Measurements from ENCODE around the gene VPS54. TPM values are rescaled to one million over a fixed set of nuclear protein-coding genes. Genes with fewer than 3 reads are reported as not detected.

VPS54 gene
- total RNA-seq, 1 experiment from 2014 or later, result 14.6 TPM

DNA sequence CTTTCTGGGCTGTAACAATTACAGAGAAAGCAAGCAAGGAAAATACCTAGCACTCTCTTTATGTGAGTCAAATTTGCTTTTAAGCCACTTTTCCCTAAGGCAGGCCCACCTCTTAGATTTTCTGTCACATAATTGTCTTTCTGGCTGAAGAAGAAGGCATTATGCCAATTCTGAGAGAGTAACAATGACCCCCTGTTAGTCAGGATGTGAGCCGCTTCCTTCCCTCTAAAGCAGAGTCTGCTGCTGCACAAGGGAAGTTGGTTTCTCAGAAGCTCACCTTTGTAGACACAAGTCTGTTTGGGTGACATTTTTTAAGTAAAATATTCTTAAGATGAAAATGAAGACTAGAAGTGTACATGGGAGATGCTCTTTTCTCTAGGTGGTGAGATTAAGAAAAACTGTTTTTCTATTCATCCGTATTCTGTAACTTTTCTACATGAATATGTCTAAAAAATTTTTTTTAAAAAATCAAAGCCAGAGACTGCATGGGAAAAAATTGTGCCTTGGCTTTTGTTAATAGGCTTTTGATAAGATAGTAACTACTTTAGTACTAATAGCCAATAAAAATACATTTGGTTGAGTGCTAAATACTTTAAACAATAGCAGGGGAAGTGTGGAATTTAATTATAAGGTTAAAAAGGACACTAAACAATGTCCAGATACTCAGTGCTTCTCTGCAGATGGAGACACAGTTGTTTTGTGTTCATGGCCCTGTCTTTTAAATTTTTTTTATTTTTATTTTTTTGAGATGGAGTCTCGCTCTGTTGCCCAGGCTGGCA lies 33.4 kb upstream of the VPS54 start:
- ChIA-PET CTCF (interaction anchor here (0.9 to 6.4 kb wide), 3 partner anchors 260 to 435 kb away, joined by 3 to 101 read pairs (median 3); no protein-coding TSS in a partner anchor), POLR2A (interaction anchor here (0.5 to 0.7 kb wide), 2 partner anchors 118 to 565 kb away, joined by 3 read pairs; no protein-coding TSS in a partner anchor)
- Mint-ChIP-seq H3K4me1 (peaks cover 40% of the 10 kb centered on the region), H3K27ac (no peak overlapping the region), H3K36me3 (no peaks in the 10 kb centered on the region), H3K9me3 (no peaks in the 10 kb centered on the region), H3K27me3 (ENCODE audit: low read depth) (no peaks in the 10 kb centered on the region), H3K4me3 (no peak overlapping the region)
- DNase-seq (ENCODE audit: low spot score), result no peak
- TF ChIP-seq GABPB1 (CRISPR knock-in tag; IDR thresholded peaks at IDR 0.05) (no peak), JAZF1 (CRISPR knock-in tag; IDR thresholded peaks at IDR 0.05) (no peak), GTF2I (CRISPR knock-in tag; conservative IDR thresholded peaks at IDR 0.05) (no peak), TCF7 (CRISPR knock-in tag; IDR thresholded peaks at IDR 0.05; ENCODE audit: low read depth) (no peak), OVOL2 (CRISPR knock-in tag; IDR thresholded peaks at IDR 0.05; ENCODE audit: borderline replicate concordance) (no peak), GRHL2 (CRISPR knock-in tag; IDR thresholded peaks at IDR 0.05; ENCODE audit: insufficient replicate concordance, severe bottlenecking) (no peak)
- TF ChIP-seq, protein P1, sequence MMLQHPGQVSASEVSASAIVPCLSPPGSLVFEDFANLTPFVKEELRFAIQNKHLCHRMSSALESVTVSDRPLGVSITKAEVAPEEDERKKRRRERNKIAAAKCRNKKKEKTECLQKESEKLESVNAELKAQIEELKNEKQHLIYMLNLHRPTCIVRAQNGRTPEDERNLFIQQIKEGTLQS (CRISPR knock-in tag; conservative IDR thresholded peaks at IDR 0.05), result no peak
- TF ChIP-seq, protein P2, sequence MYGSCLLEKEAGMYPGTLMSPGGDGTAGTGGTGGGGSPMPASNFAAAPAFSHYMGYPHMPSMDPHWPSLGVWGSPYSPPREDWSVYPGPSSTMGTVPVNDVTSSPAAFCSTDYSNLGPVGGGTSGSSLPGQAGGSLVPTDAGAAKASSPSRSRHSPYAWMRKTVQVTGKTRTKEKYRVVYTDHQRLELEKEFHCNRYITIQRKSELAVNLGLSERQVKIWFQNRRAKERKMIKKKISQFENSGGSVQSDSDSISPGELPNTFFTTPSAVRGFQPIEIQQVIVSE (CRISPR knock-in tag; IDR thresholded peaks at IDR 0.05; ENCODE audit: borderline replicate concordance), result no peak
- TF ChIP-seq, protein P3, sequence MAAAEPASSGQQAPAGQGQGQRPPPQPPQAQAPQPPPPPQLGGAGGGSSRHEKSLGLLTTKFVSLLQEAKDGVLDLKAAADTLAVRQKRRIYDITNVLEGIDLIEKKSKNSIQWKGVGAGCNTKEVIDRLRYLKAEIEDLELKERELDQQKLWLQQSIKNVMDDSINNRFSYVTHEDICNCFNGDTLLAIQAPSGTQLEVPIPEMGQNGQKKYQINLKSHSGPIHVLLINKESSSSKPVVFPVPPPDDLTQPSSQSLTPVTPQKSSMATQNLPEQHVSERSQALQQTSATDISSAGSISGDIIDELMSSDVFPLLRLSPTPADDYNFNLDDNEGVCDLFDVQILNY (CRISPR knock-in tag; IDR thresholded peaks at IDR 0.05), result no peak
- TF ChIP-seq, protein P4, sequence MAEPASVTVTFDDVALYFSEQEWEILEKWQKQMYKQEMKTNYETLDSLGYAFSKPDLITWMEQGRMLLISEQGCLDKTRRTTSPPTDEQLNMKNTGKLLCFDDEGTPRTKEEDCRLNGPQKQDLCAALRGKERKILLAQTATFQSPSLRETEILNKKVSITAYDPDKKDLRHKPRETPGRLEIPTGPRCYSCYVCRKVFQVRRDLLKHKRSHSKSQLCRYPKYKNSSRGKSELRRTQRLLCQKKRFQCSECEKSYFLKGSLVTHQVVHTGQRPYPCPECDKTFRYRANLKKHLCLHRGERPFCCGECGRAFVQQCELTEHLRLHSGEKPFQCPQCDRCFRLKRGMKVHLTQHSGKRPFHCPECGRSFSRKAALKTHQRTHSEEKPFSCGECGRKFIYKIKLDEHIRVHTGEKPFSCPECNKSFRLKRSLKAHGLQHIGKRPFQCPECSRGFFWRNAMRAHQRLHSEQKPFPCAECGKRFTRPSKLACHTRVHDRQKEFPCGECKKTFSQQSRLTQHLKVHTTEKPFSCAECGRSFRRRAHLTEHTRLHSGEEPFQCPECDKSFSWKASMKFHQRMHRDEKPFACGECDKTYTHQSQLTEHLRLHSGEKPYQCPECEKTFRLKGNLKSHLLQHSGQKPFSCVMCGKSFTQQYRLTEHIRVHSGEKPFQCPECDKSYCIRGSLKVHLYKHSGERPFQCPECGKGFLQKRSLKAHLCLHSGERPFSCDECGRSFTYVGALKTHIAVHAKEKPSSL (CRISPR knock-in tag; conservative IDR thresholded peaks at IDR 0.05), result no peak
- TF ChIP-seq, protein P5, sequence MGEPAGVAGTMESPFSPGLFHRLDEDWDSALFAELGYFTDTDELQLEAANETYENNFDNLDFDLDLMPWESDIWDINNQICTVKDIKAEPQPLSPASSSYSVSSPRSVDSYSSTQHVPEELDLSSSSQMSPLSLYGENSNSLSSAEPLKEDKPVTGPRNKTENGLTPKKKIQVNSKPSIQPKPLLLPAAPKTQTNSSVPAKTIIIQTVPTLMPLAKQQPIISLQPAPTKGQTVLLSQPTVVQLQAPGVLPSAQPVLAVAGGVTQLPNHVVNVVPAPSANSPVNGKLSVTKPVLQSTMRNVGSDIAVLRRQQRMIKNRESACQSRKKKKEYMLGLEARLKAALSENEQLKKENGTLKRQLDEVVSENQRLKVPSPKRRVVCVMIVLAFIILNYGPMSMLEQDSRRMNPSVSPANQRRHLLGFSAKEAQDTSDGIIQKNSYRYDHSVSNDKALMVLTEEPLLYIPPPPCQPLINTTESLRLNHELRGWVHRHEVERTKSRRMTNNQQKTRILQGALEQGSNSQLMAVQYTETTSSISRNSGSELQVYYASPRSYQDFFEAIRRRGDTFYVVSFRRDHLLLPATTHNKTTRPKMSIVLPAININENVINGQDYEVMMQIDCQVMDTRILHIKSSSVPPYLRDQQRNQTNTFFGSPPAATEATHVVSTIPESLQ (CRISPR knock-in tag; IDR thresholded peaks at IDR 0.05), result no peak
- no peak for ATAC-seq

DNA sequence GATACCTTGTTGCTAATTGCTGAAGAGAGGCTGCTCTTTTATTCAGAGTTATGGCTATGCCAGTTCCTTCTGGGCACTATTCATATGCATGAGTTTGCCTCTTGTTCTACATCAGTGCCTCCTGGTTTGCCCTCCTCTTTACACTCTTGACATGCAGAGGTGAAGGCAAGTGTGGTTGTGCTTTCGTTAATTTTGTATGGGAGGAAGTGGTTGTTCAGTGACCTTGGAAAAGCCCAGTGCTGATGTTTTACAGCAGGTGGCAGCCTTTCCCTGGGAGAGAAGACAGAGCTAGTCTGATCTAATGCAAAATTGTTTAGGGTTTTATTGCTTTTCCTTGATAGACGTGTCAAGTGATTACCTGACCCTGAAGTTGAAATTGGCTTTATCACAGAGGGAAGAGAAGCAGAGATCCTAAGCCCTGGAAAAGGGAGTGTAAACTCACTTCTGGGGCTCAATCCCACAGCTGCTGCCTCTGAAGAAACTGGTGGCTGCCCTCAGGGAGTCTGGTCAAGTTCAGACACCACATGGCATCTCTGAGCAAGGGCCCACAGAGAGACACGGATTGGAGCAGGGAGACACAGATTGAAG lies 30.5 kb upstream of the VPS54 start:
- Mint-ChIP-seq H3K36me3 (no peaks in the 10 kb centered on the region), H3K9me3 (no peaks in the 10 kb centered on the region), H3K27ac (peak overlapping the region; percentile 19; the same call in 1 of the 2 replicates), H3K4me1 (peaks cover 45% of the 10 kb centered on the region), H3K4me3 (no peak overlapping the region), H3K27me3 (ENCODE audit: low read depth) (no peaks in the 10 kb centered on the region)
- ChIA-PET POLR2A (interaction anchor here (0.7 kb wide), 1 partner anchor 544 kb away, joined by 4 read pairs; no protein-coding TSS in a partner anchor), CTCF (interaction anchor here (0.6 to 6.4 kb wide), 28 partner anchors 10 to 576 kb away, joined by 3 to 101 read pairs (median 3); no protein-coding TSS in a partner anchor)
- ATAC-seq (peak; percentile 90), DNase-seq (ENCODE audit: low spot score) (peak; percentile 58)
- TF ChIP-seq NFE2L1 (CRISPR knock-in tag; IDR thresholded peaks at IDR 0.05), result no peak
- TF ChIP-seq, protein P6, sequence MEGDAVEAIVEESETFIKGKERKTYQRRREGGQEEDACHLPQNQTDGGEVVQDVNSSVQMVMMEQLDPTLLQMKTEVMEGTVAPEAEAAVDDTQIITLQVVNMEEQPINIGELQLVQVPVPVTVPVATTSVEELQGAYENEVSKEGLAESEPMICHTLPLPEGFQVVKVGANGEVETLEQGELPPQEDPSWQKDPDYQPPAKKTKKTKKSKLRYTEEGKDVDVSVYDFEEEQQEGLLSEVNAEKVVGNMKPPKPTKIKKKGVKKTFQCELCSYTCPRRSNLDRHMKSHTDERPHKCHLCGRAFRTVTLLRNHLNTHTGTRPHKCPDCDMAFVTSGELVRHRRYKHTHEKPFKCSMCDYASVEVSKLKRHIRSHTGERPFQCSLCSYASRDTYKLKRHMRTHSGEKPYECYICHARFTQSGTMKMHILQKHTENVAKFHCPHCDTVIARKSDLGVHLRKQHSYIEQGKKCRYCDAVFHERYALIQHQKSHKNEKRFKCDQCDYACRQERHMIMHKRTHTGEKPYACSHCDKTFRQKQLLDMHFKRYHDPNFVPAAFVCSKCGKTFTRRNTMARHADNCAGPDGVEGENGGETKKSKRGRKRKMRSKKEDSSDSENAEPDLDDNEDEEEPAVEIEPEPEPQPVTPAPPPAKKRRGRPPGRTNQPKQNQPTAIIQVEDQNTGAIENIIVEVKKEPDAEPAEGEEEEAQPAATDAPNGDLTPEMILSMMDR (IDR thresholded peaks at IDR 0.05), result peak; percentile 50
- TF ChIP-seq, protein P7, sequence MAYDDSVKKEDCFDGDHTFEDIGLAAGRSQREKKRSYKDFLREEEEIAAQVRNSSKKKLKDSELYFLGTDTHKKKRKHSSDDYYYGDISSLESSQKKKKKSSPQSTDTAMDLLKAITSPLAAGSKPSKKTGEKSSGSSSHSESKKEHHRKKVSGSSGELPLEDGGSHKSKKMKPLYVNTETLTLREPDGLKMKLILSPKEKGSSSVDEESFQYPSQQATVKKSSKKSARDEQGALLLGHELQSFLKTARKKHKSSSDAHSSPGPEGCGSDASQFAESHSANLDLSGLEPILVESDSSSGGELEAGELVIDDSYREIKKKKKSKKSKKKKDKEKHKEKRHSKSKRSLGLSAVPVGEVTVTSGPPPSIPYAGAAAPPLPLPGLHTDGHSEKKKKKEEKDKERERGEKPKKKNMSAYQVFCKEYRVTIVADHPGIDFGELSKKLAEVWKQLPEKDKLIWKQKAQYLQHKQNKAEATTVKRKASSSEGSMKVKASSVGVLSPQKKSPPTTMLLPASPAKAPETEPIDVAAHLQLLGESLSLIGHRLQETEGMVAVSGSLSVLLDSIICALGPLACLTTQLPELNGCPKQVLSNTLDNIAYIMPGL (CRISPR knock-in tag; IDR thresholded peaks at IDR 0.05), result 0 out of 2 replicates have a peak, but pooled peaks have one; percentile 32

All from WTC11 (cell line).